22Rv1 (cell line): ENCODE measurements around the gene POC1B.

Experiments used
- CTCF ChIP-seq: fragments of 450-650 bp; IDR thresholded peaks from 2 replicates; pipeline ENCODE4 v1.5.1; 2017; ENCODE audit warnings: mild to moderate bottlenecking
- ZFX ChIP-seq: fragments of 450-650 bp; IDR thresholded peaks from 2 replicates; pipeline ENCODE4 v1.6.1; 2017; ENCODE audit warnings: antibody characterized with exemption, borderline replicate concordance

DNA sequence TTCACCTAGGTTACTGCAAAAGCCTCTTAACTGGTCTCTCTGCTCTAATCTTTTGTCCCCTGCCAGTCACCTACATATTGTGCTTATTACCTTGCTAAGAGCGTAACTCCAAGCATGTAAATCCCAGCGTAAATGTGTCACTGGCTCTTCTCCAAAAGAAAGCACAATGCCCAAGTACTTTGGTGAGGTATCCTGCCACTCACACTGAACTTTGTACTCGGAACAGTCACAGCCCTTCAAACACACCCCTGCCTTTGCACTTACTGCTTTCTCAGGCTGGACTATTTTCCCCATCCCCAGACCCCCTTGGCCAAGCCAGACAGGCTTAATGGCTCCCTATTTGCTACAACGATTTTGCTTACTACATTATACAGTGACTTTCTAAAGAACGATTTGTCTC lies 33.0 kb downstream of the POC1B start:
- TF ChIP-seq CTCF (no peak), ZFX (no peak)
